DND-41 (cell line): Measurements from ENCODE around the gene PIGO.

ENCODE experiments used
- CTCF ChIP-seq: IDR thresholded peaks from 2 replicates; pipeline ENCODE4 v1.5.1; 2012; ENCODE audit warnings: borderline replicate concordance, low read length, moderate library complexity, mild to moderate bottlenecking; ENCODE audit not compliant: poor library complexity, severe bottlenecking; ENCODE audit errors: extremely low read depth
- EZH2 ChIP-seq: IDR thresholded peaks from 3 replicates; pipeline ENCODE4 v1.6.1; 2012; ENCODE audit warnings: borderline replicate concordance, low read depth, mild to moderate bottlenecking, moderate library complexity, low read length, inconsistent platforms; ENCODE audit not compliant: severe bottlenecking

- TF ChIP-seq CTCF (no peak), EZH2 (no peak)
Measured at GRCh38 chr9:35074791-35075190, 21.6 kb downstream of the PIGO start.
